HG03159 (cell line): ENCODE data around the gene SEMA5A.

Experiments used
- ATAC-seq: cut with Tn5 transposase; IDR thresholded peaks from one replicate; pipeline ENCODE4 v1.9.1; 2021; ENCODE audit warnings: mild to moderate bottlenecking, moderate library complexity; ENCODE audit not compliant: unreplicated experiment

SEMA5A gene

DNA sequence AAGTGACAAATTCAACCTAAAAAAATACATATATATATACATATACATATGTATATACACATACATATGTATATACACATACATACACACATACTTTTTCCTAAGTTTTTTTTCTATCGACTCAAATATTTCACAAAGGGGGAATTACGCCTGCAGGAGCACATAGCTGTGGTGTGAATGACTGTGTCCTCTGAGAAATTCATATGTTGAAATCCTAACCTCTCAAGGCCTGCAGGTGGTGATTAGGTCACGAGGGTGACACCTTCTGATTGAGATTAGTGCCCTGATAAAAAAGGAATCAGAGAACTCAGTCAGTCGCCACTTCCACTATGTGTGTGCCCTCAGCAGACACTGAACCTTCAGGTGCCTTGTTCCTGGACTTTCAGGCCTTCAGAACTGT is 248.7 kb downstream of the SEMA5A start:
- ATAC-seq = no peak

DNA sequence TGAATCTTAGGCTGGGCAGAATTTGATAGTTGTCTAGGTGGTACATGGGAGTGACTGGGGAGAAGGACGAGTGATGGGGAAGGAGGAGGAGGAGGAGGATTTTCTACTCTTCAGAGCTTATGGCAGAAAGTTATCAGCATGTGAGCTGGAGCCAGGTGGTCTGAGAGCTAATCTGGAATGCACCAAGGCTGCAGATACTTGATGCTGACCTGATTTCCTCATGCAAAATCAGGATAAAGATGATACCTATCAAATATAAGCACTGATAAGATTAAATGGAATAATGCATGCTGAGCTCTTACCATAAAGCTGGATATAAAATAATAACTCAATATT is 250.4 kb downstream of the SEMA5A start:
- no peak for ATAC-seq

DNA sequence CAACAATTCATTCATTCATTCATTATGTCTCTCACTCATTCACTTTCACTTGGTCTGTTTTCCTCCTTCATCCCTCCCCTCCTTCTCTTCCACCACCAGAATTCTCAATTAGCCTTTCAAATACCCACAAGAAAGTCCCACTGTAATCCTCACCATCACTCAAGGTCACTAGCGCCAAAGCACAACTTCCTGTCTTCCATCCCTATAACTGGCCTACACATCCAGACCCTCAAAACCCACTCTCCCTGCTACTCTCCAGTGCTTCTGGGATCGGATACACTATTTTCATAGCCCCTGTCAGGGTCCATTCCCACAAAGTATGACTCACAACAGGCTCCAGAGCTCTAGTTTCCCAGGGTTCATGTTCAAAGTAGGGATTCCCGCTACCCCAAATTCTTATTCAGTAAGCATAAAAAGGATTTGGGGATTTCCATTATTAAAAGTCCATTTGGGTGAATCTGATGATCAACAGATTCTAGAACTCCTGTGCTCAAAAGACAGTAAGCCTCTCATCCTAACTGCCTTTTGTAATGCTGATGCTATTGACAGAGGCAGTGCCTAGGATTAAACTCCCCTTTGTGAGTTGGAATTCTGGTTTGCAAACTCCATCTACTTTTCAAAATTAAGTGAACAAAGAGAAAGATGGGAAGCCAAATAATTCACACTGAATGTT is 250.9 kb downstream of the SEMA5A start:
- ATAC-seq = no peak

DNA sequence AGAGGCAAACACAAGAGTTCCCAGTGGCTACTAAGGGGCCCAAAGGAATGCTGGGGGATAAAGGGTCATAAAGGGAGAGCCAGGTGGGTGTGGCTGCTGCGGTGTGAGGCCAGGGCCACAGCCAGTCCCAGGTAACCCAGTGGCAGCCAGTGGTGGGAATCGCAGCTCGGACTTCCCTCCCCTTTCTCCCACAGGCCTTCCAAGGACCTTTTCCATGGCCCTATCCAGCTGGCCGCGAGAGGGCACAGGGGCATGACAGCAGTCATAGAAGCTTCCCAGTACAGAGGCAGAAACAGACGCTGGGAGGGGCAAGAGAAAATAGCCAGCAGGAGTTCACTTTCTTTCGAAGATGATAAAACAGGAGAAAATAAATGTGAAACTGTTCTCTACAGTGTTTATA is 257.6 kb downstream of the SEMA5A start:
- no peak for ATAC-seq

DNA sequence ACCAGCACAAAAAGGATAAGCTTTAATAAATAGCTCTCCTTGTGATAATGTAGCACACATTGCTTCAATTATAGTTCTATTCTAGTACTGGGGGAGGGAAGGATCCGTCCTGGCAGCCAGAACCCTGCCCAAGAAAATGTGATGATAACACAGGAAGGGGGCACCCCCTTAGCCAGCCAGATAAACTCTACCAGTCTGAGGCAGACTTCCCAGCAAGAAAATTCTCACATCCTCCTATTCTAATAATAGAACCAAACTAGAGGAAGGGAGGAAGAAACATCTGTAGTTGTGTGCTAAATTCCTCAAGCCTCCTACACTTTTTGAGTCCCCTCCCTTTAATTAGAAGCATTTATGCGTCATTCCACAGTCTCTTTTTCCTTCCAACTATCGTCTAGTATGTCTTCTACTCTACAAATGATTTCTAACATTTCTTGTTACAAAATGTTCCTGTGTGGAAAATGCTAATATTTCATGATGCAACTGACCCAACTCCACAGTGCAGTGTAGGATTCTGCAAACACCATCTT is 261.0 kb downstream of the SEMA5A start:
- no peak for ATAC-seq

DNA sequence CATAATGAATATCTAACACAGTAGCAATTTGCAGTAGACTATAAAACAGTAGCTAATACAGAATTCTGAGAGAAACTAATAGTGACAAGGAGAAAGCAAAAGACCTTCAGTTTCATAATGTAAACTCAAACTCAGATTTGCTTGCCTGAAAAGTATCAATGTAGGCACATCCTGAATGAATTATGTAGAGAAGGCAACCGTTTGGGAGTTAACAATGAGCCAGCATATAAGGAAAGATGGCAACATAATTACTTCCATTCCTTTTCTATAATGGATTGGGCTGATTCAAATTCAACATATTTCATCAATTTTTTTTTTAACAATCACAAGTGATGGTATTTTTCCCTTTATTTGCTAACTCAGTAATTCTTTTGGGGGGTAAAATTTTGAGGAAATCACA is 261.6 kb downstream of the SEMA5A start:
- ATAC-seq = no peak

DNA sequence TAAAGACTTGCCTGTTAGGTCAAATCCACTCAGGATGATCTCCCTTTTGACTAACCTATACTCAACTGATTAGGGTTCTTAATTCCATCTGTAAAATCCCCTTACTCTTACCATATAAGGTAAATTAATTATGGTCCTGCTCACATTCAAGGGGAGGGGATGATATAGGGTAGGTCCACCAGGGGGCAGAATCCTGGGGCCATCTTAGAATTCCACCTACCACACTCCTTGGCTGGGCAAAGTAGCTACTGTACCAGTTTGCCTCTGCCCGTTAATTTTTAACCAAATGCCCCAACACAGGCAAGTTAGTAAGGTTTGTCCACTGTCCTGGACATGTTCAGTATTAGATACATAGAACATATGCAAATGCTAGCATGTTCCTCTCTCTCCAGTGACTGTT is 262.4 kb downstream of the SEMA5A start:
- no peak for ATAC-seq

DNA sequence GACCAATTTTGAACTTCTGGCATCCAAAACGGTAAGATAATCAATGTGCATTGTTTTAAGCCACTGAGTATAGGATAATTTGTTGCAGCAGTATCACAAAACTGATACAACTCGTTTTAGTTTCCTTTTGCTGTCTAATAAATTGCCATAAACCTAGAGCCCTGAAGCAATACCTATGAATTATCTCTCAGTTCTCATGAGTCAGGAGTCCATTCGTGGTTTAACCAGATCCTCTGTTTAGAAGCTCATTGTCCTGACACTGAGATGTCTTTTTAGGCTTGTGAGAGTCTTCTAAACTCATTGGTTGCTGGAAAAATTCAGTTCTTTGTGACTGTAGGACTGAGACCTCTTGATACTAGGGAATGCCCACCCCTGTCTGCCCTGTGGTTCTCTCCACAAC is 262.9 kb downstream of the SEMA5A start:
- ATAC-seq = no peak

DNA sequence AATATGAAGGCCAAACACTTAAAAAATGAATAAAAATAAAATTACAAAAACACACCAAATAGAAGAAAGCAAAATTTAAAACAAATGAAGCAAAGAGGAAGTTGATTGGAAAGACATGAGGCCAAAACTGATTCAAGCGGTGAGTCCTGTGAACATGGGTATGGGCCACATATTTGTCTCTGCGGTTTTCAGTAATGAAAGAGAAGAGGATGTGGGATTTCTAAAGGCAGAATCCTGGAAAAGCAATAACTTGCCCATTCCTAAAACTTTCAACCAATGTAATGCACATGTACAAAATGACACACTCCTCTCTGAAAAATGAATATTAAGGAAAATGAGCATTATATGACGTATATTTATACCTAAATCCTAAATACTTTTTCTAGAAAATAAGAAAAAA is 263.7 kb downstream of the SEMA5A start:
- ATAC-seq = no peak

DNA sequence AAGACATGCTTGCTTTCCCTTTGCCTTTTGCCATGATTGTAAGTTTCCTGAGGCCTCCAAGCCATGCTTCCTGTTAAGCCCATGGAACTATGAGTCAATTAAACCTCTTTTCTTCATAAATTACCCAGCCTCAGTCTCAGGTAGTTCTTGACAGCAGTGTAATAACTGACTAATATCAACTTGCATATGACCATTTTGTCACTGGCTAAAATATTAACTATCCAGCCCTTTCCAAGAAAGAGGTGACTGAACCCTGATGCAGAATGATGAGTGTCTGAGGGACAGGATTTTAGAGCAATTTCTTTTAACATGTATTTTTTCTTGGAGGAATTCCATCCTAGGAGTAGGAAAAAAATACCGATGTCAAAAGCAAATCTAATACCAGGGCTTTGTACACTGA is 266.1 kb downstream of the SEMA5A start:
- no peak for ATAC-seq

DNA sequence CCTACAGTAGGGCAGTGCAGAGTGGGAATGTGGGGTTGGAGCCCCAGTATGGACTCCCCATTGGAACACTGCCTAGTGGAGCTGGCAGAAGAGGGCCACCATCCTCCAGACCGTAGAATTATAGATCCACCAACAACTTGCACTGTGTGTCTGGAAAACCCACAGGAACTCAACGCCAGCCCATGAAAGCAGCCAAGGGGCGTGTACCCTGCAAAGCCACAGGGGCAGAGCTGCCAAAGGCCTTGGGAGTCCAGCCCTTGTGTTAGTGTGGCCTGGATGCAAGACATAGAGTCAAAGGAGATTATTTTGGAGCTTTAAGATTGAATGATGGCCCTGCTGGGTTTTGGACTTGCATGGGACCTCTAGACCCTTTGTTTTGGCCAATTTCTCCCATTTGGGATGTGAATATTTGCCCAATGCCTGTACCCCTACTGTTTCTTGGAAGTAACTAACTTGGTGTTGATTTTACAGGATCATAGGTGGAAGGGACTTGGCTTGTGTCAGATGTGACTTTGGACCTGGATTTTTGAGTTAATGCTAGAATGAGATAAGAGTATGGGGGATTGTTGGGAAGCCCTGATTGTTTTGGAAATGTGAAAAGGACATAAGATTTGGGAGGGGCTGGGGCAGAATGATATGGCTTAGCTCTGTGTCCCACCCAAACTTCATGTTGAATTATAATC is 266.8 kb downstream of the SEMA5A start:
- no peak for ATAC-seq

DNA sequence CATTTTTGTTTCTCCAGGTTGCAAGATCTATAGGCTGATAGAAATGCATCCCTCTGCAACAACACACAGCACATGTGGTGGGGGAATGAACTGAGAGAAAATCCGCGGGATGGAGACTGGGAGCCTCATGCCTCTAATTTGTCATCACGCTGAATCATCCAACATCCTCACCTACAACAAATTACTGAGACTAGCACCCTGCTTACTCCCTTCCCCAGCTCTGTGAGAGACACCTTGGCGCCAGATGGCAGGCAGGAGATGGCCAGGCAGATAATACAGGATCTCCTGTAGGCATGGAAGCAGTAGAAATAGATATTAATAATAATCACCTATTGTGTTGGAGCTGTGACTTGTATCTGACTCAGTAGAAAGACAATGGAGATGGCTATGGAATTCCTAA is 276.9 kb downstream of the SEMA5A start:
- ATAC-seq = no peak

DNA sequence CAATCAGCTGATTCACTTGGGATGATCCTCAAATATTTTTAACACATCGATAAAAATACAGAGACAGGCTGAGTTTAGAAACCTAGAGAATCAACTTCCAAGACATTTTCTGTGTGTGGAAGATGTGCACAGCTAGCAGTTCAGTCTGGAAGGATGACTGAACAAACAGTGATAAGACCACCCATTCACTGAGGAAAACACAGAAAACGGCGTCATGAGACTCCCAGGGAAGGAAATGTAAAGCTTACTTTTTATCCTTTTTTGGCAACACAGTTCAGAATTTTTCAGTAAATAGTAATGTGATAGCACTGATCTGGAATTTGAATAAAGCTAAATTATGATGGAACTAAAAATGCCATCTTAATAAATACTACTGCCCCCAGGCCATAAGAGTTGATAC is 277.6 kb downstream of the SEMA5A start:
- ATAC-seq = no peak

DNA sequence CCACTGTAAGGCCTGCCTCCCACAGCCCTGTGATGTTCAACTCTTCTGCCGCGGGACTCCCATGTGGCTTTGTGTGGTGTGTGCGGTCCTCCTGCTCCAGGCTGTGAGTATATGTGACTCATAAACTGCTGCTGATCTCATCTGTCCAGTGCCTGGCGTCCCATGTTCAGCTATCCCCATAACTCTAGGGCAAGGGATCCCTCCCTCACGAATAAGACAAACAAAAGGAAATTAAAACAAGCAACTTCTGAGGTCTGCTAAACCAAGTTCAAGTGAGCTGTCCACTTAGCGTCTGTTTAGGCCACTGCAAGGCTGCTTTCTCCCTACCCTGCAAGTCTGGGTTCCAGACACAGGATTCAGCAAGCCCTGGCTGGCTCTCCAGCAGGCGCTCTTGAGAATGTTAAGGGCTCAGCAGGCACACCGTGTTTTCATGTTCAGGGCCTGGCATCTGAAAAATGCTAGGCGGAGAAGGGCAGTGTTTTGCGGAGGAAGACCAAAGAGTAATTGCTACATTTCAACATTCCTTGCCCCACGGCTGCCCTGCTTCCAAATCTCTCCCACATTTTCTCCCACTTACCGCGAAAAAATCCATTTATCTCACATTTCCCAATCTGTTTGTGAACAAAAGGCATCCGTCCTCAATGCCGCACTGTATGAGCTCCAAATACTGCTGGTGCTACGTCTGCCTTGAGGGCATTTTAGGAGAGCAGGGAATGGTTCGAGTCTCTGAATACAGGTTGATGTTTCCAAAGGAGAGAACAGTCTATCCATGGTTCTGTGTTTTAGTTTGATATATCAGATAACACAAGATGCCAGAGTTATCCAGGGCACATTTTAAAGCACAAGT is 280.2 kb downstream of the SEMA5A start:
- no peak for ATAC-seq

DNA sequence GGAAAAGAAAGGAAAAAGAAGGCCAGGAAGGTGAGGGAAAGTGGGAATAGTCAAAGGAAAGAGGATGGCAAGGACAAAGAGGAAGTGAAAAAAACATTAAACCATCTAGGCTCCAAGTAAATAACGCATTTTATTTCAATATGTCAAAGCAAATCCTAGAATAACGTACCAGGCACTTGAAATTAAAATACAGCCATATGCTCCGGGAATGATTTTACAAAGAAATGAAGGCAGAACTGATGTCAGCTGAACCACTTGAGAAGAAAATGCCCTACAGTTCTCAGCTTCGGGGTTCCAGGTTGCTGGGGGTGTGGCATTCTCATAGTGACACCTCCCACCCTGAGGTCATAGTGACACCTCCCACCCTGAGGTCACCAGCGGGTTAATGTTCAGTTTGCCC is 281.6 kb downstream of the SEMA5A start:
- ATAC-seq = no peak

DNA sequence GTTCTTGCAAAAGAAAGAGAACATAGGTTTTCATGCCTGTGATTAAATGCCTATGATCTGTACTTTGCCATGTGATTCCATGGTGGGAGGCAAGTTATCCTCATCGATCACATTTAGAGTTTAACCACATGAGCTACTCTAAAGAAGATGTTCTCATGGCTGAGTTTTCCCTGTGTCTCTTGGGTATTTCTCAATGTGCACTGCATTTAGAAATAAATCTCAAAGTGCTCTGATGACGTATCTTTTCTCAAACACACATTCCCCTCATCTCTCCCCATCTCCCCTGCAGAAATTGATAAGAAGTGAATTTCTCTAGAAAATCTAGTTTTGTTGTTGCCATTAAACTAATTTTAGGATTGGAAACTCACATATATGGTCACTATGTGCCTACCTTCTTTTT is 282.2 kb downstream of the SEMA5A start:
- ATAC-seq = no peak

DNA sequence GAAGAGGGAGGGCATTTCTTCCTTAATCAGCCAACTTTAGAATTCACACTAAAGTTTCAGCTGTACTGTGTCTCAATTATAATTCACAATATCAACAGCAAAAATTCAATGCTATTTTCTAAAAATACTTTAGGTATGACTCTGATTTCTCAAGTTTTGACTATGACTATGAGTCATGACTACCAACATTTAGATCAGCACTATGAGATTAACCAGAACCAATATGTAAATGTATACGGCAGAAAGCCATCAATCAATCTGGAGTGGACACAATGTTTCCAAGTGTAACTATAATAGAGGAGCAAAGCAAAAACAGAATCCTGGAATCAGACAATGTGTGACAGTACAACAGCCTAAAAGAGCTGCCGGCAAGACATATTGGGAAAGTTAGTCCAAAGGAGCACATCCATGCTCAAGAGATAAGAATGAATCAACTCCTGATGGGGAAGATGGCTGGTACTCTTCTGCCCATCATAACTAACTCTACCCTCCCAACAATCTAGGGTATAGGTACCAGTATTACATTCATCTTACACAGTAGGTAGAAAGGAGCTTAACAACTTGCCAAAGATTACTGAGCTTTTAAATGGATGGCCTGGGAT is 294.4 kb downstream of the SEMA5A start:
- ATAC-seq = no peak

DNA sequence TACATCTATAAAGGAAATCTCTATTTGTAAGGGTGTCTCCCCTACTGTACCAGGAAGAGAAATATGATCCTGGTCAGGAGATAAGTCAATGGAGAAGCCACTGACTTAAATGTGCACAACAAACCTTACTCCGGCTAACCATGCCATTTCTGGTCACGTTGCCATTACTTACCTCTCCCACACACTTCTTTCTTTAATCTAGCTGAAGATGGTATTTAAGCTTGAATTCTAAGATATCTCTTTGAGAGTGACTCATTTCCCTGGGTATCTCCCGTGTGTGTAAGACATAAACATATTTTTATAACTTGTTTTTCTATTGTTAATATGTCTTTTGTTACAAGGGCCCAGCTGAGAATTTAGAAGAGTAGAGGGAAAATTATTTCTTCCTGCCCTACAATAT is 296.6 kb downstream of the SEMA5A start:
- no peak for ATAC-seq

DNA sequence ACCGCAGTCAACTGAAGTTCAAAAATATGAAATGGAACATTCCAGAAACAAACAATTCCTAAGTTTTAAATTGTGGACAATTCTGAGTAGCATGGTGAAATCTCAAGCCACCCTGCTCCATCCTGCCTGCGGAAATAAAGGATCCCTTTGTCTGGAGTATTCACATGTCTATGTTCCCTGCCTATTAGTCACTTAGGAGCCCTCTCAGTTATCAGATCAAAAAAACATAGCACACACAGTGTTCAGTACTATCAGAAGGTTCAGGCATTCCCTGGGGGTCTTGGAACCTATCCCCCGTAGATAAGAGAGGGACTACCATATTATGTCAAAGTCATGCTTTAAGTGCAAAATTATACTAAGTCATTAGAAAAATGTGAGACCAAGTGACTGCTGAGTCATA is 300.8 kb downstream of the SEMA5A start:
- ATAC-seq = no peak

DNA sequence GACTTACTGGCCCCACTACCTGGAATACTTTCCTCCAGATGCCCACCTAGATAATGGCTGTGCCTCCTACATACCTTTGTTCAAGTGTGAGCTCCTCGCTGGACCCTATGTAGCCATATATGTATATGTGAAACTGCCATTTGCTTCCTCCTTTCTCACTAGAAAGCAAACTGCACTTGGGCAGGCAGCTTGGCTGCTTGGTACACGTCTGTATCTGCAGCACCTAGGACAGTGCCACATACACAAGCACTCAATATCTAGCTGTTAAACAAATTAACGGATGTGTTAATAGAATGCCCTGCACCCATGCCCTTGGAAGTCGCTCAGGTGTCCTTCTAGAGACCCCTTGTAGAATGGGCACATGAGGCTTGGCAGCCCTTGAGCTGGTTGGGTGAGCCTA is 301.5 kb downstream of the SEMA5A start:
- ATAC-seq = no peak

DNA sequence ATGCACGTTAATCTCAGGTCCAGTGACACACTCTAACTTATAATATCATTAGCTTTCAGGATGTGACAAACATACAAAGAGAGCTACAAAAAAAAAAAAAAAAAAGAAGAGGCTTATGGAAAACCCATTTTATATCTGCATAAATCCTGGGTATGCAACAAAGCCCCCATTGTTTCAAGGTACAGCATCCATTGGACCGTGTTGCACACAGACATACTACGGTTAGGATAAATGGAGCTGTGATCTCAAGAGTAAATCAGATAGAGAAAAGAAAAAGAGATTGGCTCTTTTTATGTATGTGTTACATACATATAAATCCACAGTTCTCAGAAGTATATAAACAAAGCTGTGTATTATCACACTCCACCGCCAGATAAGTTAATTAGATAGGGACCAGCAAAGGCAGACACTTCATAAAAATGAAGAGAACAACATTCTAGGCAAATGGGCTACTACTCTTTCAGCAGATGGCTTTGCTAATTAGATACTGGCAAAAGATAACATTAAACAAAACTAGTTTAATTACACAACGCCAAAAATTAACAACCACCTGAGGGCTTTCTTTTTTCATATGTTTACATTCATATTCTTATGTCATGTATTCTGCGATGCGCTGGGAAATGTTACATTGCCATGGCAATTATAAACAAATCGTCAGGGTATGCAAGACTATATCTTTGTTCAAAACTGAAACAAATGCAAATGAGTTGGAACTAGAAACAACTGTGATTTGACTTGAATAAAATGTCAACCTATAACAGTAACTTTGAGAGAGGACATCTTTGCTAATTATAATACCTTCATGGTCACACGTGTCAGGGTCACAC is 304.2 kb downstream of the SEMA5A start:
- ATAC-seq = no peak
